CD4-positive, alpha-beta T cell treated with Interleukin-6 for 4 hours (primary cell): Measurements from ENCODE around the gene KLK13.

Source experiments
- DNase-seq: peaks from one replicate; pipeline ENCODE4 v3.0.0-alpha.2; 2020; ENCODE audit warnings: mixed read lengths

Gene KLK13

GRCh38 chr19:51064534-51065220, at the start of gene KLK13:
KLK13 (minus strand) TSS chr19:51065092; CDS start chr19:51065067, 25 bp downstream.
- DNase-seq: no peak

DNA sequence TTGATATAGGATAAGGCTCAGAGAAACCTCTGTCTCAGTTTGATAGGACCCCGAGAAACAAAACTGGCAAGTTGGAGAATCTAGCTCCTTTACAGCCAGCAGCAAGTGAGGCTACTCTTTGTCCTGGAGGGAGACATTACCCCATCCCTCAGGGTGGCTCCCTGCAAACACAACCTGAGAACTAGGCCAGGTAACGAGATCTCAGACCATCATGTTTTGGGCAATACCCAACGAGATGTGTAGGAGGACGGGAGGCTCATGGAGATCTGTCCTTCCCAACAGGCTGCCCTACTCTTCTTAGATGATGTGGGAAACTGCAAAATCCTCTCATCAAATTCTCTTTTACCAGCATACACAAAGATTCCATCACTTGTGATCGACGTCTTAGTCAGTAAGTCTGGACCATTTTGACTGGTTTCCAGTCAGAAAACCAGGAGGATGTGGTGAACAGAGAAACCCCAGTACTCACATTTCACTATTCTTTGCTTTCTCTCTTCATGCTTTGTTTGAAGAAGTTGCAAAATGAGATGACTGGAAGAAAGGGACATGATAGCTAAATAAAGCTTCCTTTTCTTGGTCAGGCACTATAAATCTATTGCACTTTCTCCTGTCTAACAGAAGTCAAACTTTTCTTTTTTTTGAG, 49.3 kb upstream of the KLK13 start:
- no peak for DNase-seq

- no peak for DNase-seq
These were observed 46.7 kb upstream of the KLK13 start for GRCh38 chr19:51111606-51112005.

- DNase-seq: no peak
These were observed 45.7 kb upstream of the KLK13 start for GRCh38 chr19:51110666-51110971.

GRCh38 chr19:51108805-51109146, 43.9 kb upstream of the KLK13 start:
- no peak for DNase-seq

DNA sequence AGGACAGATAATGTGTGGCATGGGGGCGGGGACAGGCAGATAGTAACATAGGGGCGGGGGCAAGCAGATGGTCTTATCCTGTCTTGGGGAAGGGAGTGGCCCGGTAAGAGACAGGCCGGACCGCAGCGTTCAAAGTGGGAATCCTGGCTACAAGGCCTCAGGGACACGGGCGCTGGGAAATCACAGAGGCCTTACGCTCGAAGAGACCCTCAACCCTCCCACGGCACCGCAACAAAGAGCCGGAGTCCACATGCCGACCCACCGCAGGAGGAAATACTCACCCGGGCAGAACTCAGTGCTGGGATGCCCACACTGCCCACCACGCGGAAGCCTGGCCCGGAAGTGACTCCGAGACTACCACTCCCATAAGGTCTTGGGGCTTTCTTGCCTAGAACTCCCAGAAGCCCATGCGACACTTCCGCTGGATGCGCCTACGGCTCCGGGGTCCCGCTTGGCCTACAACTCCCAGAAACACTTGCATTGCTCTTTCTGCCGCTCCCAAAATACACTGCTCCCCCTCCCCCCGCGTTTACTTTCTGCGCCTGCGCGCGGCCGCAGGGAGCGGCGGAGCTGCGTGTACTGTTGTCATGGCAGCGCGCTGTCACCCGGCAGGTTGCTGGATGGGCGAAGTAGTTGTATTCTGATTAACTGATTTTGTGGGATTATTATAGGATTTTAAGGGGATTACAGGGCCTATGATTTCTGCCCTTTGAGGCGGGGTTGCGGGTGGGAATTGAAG, 43.3 kb upstream of the KLK13 start, which contains the start of gene CTU1:
CTU1 (minus strand) TSS at position 344 of the 739 bp plus-strand sequence. CDS start 3,840 bp downstream, outside the sequence.
- peak; percentile 98 for DNase-seq

GRCh38 chr19:51107406-51108065, 42.6 kb upstream of the KLK13 start:
- DNase-seq: no peak

DNA sequence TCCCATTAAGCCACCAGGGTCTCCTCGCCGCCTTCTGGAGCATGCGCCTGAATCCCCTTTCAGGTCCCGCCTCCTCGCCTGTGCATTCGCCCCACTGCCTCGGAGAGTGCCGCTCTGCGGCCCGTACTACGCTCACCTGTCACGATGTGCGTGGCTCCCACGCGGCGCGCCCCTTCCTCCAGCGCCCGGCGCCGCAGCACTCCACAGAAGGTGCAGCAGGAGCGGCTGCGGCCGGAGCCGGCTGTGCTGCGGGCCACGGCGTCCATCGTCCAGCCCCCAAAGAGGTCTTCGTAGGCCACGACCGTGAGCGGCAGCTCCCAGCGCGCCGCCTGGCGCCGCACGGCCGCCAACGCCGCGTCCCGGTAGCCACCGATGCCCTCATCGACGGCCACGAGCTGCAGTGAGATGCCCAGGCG, 39.0 kb upstream of the KLK13 start:
- no peak for DNase-seq

GRCh38 chr19:51102991-51103390, 38.1 kb upstream of the KLK13 start:
- DNase-seq: no peak

DNA sequence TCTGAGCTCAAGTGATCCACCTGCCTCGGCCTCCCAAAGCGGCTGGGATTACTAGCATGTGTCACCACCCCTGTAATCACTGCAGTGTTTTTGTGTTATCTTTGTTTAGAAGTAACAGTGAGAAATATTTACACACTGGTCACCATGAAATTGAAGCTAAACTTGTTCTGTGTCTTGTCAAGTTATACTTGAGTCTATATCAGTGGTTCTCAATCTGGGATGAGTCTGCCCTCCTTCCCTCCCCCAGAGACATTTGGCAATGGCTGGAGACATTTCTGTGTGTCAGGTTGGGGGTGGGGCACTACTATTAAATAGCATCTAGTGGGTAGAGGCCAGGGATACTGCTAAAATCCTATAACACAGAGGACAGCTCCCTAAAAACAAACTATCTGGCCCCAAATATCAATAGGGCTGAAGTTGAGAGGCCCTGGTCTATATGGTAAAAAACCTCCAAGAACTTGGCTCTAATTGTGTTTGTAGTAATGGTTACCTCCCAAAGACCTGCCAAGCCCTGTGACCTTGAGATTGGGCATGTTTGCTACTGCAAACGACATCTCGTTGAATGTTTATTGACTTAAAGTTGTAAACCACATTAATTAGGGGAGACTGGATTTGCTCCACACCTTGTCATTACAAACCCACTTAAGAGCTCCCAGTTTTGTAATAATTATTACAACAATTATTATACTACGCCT, 36.4 kb upstream of the KLK13 start:
- DNase-seq: no peak

DNA sequence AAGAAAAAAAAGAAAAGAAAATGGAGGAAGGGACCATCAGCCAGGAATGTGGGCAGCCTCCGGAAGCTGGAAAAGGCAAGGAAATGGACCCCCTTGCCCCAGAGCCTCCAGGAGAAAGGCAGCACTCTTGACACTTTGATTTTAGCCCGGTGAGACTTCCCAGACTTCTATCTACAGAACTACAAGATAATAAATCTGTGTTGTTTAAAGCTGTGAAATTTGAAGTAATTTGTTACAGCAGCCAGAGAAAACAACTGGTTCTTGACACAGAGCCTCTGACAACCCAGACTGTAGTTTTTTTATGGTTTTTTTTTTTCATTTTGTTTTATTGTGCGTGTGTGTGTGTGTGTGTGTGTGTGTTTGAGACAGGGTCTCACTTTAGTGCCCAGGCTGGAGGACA, 35.7 kb upstream of the KLK13 start:
- DNase-seq: no peak

GRCh38 chr19:51099047-51099382, 34.1 kb upstream of the KLK13 start:
- DNase-seq: no peak

GRCh38 chr19:51098365-51099046, 33.6 kb upstream of the KLK13 start:
- DNase-seq: peak; percentile 44

DNA sequence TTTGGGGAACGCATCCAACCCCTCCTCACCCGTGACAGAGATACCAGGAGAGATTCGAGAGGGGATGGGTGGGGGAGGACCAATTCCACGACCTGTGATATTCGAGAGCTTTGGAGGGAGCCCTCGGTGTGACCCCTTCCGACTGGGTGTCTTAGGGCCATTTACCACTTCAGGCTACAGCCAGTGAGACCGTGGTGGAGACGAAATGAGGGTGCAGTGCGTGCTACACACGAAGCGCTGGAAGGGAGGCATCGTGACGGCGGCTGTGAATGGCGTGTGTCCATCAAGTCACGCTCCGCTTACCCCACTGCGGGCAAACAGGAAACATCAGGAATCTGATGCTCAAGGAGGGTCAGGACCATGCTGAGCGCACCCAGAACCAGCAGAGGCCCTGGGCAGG, 32.9 kb upstream of the KLK13 start:
- DNase-seq: no peak

DNA sequence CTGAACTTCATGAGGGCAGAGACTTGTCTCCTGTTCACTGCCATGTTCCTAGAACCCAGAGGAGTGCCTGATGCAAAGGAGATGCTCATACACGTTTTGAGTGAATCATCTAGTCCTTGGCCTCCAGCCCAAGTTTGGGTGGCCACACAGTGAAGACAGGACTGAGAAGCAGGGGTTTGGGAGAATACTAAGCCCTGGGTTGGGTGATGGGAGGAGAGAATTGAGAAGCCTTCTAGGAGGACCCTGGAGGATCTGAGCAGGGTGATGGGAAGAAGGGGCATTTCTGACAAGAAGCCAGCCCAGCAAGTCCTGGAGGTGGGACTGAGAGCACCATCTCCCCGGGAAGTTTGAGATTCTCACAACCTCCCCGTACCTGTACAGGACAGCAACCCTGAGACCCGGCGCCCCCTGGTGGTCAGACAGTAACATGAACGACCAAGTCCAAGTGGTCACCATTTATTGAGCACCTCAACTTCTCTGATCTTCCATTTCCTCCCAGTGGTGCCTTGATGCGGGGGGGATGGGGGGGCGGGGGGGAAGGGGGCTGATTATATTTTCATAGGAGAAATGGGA, 32.4 kb upstream of the KLK13 start:
- DNase-seq: peak; percentile 79

GRCh38 chr19:51096473-51097165, 31.7 kb upstream of the KLK13 start:
- DNase-seq: no peak

GRCh38 chr19:51094696-51095279, 29.9 kb upstream of the KLK13 start:
- peak; percentile 37 for DNase-seq

- DNase-seq: no peak
These were observed 28.8 kb upstream of the KLK13 start for GRCh38 chr19:51093510-51094345.

GRCh38 chr19:51093101-51093500, 28.2 kb upstream of the KLK13 start:
- no peak for DNase-seq
